BLaER1 (cell line): Measurements from ENCODE around the gene B3GNT7.

ENCODE experiments used
- H3K27ac ChIP-seq: shearing (Covaris generic); formaldehyde crosslinking; 2 replicates; pipeline ENCODE4 v1.8.1; 2022
- H3K27me3 ChIP-seq: shearing (Covaris generic); formaldehyde crosslinking; 2 replicates; pipeline ENCODE4 v1.8.1; 2022
- H3K36me3 ChIP-seq: shearing (Covaris generic); formaldehyde crosslinking; 2 replicates; pipeline ENCODE4 v1.8.1; 2022
- H3K4me1 ChIP-seq: shearing (Covaris generic); formaldehyde crosslinking; 2 replicates; pipeline ENCODE4 v1.8.1; 2022
- H3K4me2 ChIP-seq: shearing (Covaris generic); formaldehyde crosslinking; 2 replicates; pipeline ENCODE4 v1.8.1; 2022
- H3K4me3 ChIP-seq: shearing (Covaris generic); formaldehyde crosslinking; 2 replicates; pipeline ENCODE4 v1.8.1; 2022
- H3K9ac ChIP-seq: shearing (Covaris generic); formaldehyde crosslinking; 2 replicates; pipeline ENCODE4 v1.8.1; 2022
- H3K9me3 ChIP-seq: shearing (Covaris generic); formaldehyde crosslinking; 2 replicates; pipeline ENCODE4 v1.8.1; 2022
- H4K20me1 ChIP-seq: shearing (Covaris generic); formaldehyde crosslinking; 2 replicates; pipeline ENCODE4 v1.8.1; 2022
- Cebpa-rat ChIP-seq: shearing (Covaris generic); IDR thresholded peaks from 2 replicates; pipeline ENCODE4 v1.8.1; 2022

B3GNT7 gene

DNA sequence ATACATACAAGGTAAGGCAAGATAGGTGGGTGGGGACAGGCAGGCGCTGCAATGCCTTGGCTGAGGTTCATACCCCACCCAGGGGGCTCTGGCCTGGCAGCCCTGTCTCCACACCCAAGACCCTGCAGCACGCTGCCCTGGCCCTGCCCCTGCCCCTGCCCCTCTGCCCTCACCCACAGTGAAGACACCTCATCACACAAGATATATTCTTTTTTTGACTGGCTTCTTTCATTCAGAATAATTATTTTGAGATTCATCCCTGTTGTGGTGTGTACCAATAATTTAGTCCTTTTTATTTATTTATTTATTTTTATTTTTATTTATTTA lies 11.4 kb upstream of the B3GNT7 start:
- peak overlapping the region; percentile 69 for H3K27ac ChIP-seq
- H3K27me3 ChIP-seq: no peaks in the 10 kb centered on the region
- H3K4me3 ChIP-seq: no peak overlapping the region
- H3K36me3 ChIP-seq: no peaks in the 10 kb centered on the region
- peaks cover 62% of the 10 kb centered on the region for H3K4me1 ChIP-seq
- H3K9me3 ChIP-seq: peaks cover 16% of the 10 kb centered on the region
- no peak overlapping the region; the same call in 1 of the 2 replicates for H3K9ac ChIP-seq
- no peaks in the 10 kb centered on the region for H4K20me1 ChIP-seq
- TF ChIP-seq Cebpa-rat: no peak
- peak overlapping the region; percentile 71 for H3K4me2 ChIP-seq

DNA sequence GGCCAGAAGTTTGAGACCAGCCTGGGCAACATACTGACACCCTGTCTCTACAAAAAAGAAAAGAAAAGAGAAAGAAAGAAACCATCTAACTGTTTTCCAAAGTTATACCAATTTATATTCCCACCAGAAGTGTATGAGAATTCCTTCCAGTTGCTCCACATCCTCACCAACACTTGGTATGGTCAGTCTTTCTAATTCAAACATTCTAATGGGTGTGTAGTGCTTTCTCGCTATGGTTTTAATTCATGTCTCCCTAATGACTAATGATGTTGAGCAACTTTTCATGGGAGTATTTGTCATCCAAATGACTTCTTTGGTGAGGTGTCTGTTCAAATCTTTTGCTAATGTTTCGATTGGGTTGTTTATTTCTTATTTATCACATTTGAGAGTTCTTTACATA lies 10.5 kb upstream of the B3GNT7 start:
- TF ChIP-seq Cebpa-rat: no peak

DNA sequence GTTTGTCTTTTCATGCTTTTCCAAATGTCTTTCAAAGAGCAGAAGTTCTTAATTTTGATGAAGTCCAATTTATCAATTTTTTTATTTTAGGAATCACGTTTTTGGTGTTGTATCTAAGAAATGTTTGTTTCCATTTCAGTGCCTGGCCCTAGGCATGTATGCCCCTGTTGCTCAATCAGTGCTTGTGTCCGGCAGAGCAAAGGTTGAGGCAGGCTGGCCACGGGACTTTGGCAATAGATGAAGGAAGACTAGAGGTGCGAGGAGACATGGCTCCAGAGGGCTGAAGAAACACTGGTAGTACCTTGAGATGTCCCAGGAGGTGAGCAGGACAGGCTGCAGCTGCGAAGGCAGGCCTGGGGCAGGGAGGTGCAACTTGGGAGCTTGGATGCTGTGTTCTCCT lies 10.1 kb upstream of the B3GNT7 start:
- peaks cover 75% of the 10 kb centered on the region for H3K4me1 ChIP-seq

More for the DNA sequence above, 10.5 kb upstream of the B3GNT7 start:
- H3K9ac ChIP-seq: no peak overlapping the region
- no peak overlapping the region for H3K4me3 ChIP-seq
- H3K4me2 ChIP-seq: no peak overlapping the region
- peaks cover 16% of the 10 kb centered on the region for H3K9me3 ChIP-seq
- no peaks in the 10 kb centered on the region for H3K27me3 ChIP-seq
- H3K27ac ChIP-seq: no peak overlapping the region
- peaks cover 71% of the 10 kb centered on the region for H3K4me1 ChIP-seq
- H3K36me3 ChIP-seq: no peaks in the 10 kb centered on the region
- H4K20me1 ChIP-seq: no peaks in the 10 kb centered on the region

DNA sequence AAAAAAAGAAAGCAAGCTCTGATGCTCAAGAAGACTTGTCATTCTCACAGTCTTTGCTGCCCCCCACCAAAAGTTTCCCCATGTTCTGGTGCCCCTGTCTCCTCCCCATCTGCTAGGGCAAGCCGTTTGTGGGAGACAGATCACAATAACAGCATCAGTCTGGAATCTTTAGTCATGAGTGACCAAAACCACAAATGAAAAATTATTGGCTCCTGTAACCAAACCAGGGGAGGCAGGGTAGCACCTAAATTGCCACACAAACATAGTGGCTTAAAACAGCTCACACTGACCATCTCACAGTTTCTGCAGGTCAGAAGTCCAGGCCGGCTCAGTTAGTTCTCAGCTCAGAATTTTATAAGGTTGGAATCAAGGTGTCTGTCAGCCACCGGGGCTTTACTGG lies 9.1 kb upstream of the B3GNT7 start:
- Histone ChIP-seq H3K36me3 (no peaks in the 10 kb centered on the region), H3K9ac (no peak overlapping the region), H3K4me1 (peaks cover 85% of the 10 kb centered on the region), H4K20me1 (no peaks in the 10 kb centered on the region), H3K9me3 (peaks cover 16% of the 10 kb centered on the region), H3K27me3 (no peaks in the 10 kb centered on the region), H3K4me3 (no peak overlapping the region), H3K4me2 (peak overlapping the region; percentile 42), H3K27ac (peak overlapping the region; percentile 14)
- TF ChIP-seq Cebpa-rat: no peak

More for the DNA sequence above, 10.1 kb upstream of the B3GNT7 start:
- no peaks in the 10 kb centered on the region for H4K20me1 ChIP-seq
- H3K36me3 ChIP-seq: no peaks in the 10 kb centered on the region
- H3K4me2 ChIP-seq: no peak overlapping the region
- H3K27me3 ChIP-seq: no peaks in the 10 kb centered on the region
- no peak overlapping the region for H3K4me3 ChIP-seq
- peak overlapping the region; percentile 14; the same call in 1 of the 2 replicates for H3K27ac ChIP-seq
- H3K9ac ChIP-seq: no peak overlapping the region
- H3K9me3 ChIP-seq: peaks cover 16% of the 10 kb centered on the region
- no peak for TF ChIP-seq Cebpa-rat

DNA sequence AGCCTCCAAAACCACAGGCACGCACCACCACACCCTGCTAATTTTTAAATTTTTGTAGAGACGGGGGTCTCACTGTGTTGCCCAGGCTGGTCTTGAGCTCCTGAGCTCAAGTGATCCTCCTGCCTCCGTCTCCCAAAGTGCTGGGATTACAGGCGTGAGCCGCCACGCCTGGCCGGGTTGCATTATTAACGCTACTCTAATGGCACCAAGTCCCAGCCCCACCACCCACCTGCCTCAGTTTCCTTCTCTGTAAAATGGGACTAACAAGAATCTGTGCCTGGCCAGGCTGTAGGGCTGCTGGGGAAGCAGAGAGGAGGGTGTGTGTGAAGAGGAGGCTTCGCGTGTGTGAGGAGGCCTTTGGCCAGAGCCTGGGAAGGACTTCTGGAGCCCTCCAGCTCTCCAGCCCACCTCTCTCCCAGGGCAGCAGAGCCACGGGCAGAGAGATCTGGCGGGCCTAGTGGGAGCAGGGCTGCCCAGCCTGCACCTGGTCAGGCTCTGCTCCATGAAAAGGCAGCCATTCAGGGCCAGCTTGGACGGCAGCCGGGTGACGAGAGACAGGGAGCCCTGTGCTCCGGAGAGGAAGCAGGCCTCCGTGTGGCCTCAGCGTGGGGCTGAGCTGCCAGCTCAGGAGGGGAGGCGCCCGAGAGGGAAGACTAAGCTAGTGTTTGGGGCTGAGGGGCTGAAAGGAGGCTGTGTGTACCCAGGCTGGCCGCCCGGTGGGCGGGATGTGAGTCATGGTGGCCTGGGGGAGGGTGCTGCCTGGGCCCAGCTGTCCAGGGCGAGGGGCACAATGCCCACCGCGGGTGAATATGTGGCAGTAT lies 7.4 kb upstream of the B3GNT7 start:
- 0 out of 2 replicates have a peak overlapping the region, but pooled peaks have one; percentile 45 for H3K9ac ChIP-seq

DNA sequence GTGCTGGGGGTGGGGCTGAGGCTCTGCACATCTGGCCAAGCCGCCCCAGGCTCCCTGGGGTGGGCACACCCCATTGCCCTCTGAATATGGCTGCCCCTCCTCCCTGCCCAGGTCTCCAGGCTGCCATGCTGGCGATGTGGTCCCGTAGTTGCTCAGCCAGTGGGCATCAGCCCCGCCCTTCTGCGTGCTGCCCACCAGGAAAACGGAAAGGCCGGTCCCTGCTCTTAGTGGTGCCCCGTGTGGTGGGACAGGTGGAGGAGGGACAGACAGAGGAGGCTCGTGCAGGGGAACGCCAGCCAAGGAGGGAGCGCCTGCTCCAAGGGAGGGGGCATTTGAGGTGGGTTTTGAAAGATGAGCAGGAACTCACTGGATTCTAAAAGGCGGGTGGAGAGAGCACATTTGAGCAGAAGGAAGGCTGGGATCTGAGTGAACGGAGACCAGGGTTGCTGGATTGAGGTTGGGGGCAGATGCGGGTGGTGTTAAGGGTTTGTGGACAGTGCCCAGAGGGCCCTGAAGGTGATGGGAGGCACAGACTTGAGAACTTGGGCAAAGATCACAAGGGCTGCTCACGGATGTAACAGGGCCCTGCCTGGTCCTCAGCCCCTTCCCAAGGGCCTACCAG lies 6.7 kb upstream of the B3GNT7 start:
- Histone ChIP-seq H4K20me1 (no peaks in the 10 kb centered on the region), H3K4me2 (peak overlapping the region; percentile 84), H3K36me3 (no peaks in the 10 kb centered on the region), H3K4me1 (peaks cover 96% of the 10 kb centered on the region), H3K27ac (peak overlapping the region; percentile 76), H3K27me3 (peaks cover 4% of the 10 kb centered on the region; the same call in 1 of the 2 replicates), H3K9ac (no peak overlapping the region), H3K4me3 (no peak overlapping the region), H3K9me3 (peaks cover 16% of the 10 kb centered on the region)
- TF ChIP-seq Cebpa-rat: no peak

More for the DNA sequence above, 7.4 kb upstream of the B3GNT7 start:
- Histone ChIP-seq H3K27ac (peak overlapping the region; percentile 76), H3K4me2 (peak overlapping the region; percentile 84), H3K4me3 (no peak overlapping the region), H4K20me1 (no peaks in the 10 kb centered on the region), H3K36me3 (no peaks in the 10 kb centered on the region), H3K27me3 (no peaks in the 10 kb centered on the region), H3K9me3 (peaks cover 16% of the 10 kb centered on the region), H3K4me1 (peaks cover 96% of the 10 kb centered on the region)
- TF ChIP-seq Cebpa-rat: no peak

DNA sequence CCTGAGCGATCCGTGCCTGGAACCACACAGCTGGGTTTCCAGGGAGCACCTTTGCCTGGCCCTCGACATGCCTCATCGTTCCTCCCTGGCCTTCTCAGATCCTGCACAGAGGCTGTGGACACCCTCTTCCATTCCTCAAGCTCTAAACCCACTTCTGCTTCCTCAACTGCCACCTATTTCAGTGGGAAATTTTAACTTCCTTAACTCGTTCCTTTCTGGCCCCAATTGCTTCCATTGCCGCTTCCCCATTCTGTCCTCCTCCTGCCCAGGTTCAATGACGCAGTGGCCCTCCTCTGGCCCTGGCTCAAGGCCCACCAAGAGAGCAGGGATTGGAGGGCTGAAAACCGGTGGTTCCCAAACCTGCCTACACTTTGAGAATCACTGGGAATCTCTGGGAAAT lies 4.8 kb upstream of the B3GNT7 start:
- H3K4me1 ChIP-seq: peaks cover 98% of the 10 kb centered on the region
- H3K4me2 ChIP-seq: peak overlapping the region; percentile 84
- peak overlapping the region; percentile 76 for H3K27ac ChIP-seq
- no peaks in the 10 kb centered on the region for H3K36me3 ChIP-seq
- H3K9me3 ChIP-seq: peaks cover 4% of the 10 kb centered on the region
- no peak for TF ChIP-seq Cebpa-rat
- H3K27me3 ChIP-seq: peaks cover 22% of the 10 kb centered on the region
- no peak overlapping the region for H3K4me3 ChIP-seq
- no peak overlapping the region for H3K9ac ChIP-seq
- H4K20me1 ChIP-seq: no peaks in the 10 kb centered on the region

DNA sequence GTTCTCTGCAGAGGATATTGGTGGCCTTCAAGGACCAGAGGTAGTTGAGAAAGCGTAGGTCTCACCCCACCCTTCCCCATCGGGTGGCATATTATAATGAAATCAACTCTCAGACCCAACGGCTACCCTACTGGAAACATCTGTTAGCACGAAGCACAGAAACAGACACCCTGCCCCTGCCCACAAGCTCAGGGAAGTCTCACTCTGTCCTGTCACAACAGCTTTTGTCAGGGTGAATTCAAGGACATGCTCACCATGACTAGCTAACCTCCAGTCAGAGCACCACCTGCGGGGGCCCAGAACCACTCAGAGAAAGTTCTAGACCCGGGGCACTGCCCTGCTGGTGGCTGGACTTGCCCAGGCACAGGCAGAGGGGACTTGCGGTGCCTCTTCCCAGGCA lies 3.5 kb upstream of the B3GNT7 start:
- peaks cover 93% of the 10 kb centered on the region for H3K4me1 ChIP-seq
- no peaks in the 10 kb centered on the region for H4K20me1 ChIP-seq
- no peak for TF ChIP-seq Cebpa-rat
- H3K9me3 ChIP-seq: no peaks in the 10 kb centered on the region
- peak overlapping the region; percentile 84 for H3K4me2 ChIP-seq
- H3K9ac ChIP-seq: 0 out of 2 replicates have a peak overlapping the region, but pooled peaks have one; percentile 54
- peaks cover 35% of the 10 kb centered on the region for H3K27me3 ChIP-seq
- H3K27ac ChIP-seq: peak overlapping the region; percentile 76
- H3K4me3 ChIP-seq: no peak overlapping the region
- H3K36me3 ChIP-seq: no peaks in the 10 kb centered on the region

DNA sequence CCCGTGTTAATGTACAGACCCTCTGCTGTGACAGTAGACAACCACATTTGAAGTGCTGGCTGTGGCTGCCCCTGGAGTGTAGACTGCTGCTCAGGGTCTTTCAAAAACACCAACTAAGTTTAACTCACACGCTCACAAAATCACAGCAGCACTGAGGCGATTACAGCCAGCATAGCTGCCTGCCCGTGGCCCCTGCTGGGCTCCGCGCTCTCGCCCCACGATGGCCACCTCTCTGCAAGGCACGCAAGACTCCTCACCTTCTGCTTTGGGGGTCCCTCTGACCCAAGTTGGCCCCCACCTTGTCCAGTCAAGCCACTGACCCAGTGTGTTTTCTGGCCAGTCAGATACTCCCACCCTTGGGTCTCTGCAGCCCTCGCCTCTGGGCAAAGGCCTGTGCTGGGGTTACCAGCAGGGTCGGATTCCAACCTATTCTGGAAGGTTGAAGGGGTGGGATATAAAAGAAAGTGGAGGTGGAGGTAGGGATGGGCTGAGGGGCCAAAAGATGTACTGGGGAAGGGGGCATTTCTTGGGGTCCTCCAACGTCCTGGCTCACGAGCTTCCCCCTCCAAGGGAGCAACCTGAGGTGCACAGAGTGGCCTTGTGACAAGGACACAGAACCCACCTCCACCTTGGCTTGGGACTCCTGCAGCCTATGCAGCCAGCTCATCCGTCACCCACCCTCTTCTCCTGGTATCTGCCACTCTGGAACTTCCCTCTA lies 2.9 kb upstream of the B3GNT7 start:
- peaks cover 87% of the 10 kb centered on the region for H3K4me1 ChIP-seq
- no peaks in the 10 kb centered on the region for H3K36me3 ChIP-seq
- H3K27ac ChIP-seq: peak overlapping the region; percentile 76
- peaks cover 41% of the 10 kb centered on the region for H3K27me3 ChIP-seq
- peak overlapping the region; percentile 84 for H3K4me2 ChIP-seq
- H4K20me1 ChIP-seq: no peaks in the 10 kb centered on the region
- no peak for TF ChIP-seq Cebpa-rat
- peak overlapping the region; percentile 54 for H3K9ac ChIP-seq
- H3K4me3 ChIP-seq: no peak overlapping the region; the same call in 1 of the 2 replicates
- H3K9me3 ChIP-seq: no peaks in the 10 kb centered on the region
